HL-60/S4 treated with retinoic acid at 250 ng/mL for 4 days and 3 days (cell line): ENCODE results near the gene PLCXD3.

ENCODE experiments used
- in situ Hi-C: fragments of 300-500 bp; cut with MboI; formaldehyde crosslinking; loops from 2 replicates; pipeline ENCODE4 v1.7.0; 2022; ENCODE audit warnings: low sequenced_read_pairs

Gene PLCXD3

DNA sequence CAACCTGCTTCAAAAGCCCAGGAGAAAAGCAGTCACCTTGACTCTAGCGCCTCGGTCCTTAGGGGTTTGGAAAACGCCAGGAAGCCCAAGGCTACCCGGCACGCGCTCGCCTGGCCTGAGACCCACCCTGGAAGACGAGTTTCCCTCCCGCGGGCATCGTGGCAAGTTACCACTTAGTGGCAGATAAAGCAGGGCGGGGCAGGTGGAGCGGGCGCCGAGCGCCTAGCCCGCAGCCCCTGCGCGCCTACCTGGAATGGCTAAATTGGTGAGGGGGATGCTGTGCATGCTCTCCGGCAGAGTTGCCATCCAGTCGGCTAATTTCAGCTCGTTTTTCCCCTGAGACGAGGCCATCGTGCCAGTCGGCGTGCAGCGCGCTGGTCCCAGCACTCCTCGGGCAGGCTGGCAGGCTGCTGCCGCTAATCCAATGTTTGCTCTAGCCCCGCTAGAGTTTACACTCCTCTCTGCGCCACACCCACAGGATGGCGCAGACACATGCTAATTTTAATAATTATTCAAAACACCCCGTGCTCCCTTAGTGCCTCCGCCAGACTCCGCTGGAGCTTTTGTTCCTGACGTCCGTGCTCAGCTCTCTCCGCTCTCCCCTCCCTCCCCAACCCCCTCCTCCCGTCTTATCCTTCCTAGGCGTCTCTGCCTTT, at the start of gene PLCXD3:
PLCXD3 (minus strand) TSS at position 426 of the 656 bp plus-strand sequence; CDS start at position 351, 75 bp downstream.
- in situ Hi-C loops, result no loop called here

DNA sequence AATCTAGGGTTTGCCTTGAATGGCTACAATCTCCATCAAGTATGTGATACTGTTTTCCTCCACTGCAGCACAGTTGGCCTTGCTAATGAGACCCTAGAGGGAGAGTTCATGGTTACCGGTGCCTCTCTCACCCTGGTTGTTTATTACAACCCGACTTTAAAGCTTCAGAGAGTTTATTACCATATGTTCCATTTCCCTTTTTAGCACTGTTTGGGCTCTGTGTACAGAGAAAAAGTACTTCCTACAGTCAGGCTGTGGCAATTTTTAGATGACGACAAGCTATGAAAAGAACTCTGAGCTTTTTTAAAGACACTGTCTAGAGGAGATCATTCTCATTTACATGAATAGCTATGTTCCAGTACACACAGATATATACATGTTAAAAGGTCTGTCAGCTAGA, 48.8 kb upstream of the PLCXD3 start:
- in situ Hi-C loops, result no loop called here

DNA sequence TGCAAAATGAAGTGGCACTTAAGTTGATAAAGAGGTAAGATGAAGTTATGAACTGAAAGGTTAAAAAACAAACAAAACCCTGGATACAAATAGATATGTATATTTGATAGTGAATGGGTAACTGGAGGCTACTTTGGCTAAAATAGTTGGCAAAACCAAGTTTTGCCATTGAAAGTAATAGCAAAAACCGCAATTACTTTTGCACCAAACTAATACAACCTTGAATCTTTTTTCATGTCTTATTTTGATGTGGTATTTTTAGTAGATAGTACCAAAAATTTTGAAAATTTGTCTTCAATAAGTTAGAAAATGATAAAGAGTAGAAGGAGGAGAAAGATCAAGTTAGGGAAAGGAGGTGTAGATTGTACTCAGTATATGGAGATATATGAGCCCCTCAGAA, 47.9 kb upstream of the PLCXD3 start:
- in situ Hi-C loops, result no loop called here

GRCh38 chr5:41547991-41548390, 37.6 kb upstream of the PLCXD3 start:
- in situ Hi-C loops, result no loop called here

GRCh38 chr5:41542183-41542582, 31.8 kb upstream of the PLCXD3 start:
- in situ Hi-C loops, result no loop called here

GRCh38 chr5:41539454-41539853, 29.1 kb upstream of the PLCXD3 start:
- in situ Hi-C loops, result no loop called here

DNA sequence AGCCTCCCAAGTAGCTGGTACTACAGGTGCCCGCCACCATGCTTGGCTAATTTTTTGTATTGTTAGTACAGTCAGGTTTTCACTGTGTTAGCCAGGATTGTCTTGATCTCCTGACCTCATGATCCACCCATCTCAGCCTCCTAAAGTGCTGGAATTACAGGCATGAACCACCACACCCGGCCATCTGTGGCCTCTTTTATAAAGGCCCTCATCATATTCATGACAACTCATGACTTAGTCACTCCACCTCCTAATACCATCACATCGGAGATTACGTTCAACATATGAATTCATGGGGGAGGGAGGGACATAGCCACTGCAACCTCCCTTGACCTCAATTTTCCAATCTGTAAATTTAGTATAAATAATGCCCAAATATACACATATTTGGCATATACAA, 27.2 kb upstream of the PLCXD3 start:
- in situ Hi-C loops, result no loop called here

DNA sequence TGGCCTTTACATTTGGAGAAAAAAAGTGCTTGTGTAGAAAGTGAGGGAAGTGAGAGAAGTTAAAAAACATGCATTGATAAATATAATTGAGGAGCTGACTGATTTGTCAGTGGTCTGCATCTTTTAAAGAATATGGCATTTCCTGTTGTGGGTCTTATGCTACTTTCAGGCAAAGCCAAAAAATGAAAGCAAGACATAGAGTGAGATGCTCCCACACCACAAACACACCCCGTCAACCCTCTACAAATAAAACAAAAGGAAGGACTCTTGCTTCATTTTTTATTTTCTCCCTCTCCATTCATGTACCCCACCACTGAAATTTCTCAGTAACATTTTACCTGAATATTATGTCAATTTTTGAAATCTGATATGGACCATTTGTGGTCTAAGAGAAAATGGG, 22.1 kb upstream of the PLCXD3 start:
- in situ Hi-C loops, result no loop called here

DNA sequence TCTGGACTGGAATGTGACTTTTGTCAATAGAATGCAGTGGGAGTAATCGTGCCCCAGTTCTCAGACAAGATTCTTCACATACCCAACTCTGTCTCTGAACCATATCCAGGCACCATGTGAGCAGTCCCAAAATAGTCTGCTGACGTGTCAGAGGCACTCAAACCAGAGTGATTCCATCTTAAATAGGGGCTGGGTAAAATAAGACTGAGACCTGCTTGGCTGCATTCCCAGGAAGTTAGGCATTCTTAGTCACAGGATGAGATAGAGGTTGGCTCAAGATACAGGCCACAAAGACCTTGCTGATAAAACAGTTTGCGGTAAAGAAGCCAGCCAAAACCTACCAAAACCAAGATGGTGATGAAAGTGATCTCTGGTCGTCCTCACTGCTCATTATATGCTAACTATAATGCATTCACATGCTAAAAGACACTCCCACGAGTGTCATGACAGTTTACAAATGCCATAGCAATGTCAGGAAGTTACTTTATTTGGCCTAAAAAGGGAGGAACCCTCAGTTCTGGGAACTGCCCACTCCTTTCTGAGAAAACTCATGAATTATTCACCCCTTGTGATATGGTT, 16.9 kb upstream of the PLCXD3 start:
- in situ Hi-C loops, result no loop called here

GRCh38 chr5:41526699-41527098, 16.3 kb upstream of the PLCXD3 start:
- in situ Hi-C loops, result no loop called here

DNA sequence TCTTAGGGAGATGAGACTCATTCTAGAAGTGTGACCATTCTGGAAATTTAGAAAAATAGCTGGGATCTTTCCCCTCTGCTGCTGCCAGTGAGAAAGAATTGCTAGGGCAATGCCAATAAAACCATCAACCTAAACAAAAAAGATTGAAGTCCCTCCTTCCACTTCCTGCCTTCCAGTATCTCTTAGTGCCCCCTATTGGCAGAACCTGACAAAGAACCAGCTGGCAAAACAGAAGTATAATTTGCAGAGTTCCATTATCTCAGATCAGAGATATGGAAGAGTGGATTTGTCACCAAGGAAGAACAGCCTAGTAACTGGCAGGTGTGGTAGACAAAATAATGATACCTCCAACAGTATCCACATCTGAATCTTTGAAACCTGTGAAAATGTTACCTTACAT, 13.8 kb upstream of the PLCXD3 start:
- in situ Hi-C loops, result no loop called here

GRCh38 chr5:41522193-41522786, 11.9 kb upstream of the PLCXD3 start:
- in situ Hi-C loops, result no loop called here

DNA sequence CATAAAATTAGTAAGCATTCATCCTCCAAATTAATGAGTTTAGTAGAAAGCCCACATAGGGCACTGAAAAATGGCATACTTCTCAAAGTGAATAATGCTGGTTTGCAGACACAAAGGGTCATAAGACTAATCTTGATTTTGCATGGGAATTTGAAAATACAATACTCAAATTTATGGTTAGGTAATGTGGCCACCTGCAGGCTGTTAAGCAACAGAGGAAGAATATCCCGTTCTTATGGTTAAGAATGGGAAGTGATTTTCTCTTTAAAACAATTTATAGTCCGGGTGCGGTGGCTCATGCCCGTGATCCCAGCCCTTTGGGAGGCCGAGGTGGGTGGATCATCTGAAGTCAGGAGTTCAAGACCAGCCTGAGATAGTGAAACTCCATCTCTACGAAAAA, 9.4 kb upstream of the PLCXD3 start:
- in situ Hi-C loops, result no loop called here

DNA sequence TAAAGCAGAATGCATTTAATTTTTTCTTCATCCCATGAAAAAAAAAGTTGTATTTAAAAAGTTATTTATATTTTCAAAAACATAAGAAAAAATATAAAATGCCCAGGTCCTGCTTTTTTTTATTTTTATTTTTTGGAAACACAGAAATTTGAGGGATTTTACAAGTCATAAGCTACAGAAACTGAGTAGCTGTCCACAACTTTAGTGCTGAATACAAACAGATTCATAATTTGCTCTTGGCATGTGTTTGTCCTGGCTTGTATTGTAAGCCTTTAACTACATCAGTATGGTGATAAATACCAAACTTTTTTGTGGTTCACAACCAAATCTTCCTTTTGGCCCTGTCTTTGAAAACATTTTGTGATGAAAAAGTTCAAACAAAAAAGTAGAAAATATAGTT, 7.5 kb upstream of the PLCXD3 start:
- in situ Hi-C loops, result no loop called here

- in situ Hi-C loops, result no loop called here
These were observed 840 bp upstream of the PLCXD3 start for GRCh38 chr5:41511241-41511640.

DNA sequence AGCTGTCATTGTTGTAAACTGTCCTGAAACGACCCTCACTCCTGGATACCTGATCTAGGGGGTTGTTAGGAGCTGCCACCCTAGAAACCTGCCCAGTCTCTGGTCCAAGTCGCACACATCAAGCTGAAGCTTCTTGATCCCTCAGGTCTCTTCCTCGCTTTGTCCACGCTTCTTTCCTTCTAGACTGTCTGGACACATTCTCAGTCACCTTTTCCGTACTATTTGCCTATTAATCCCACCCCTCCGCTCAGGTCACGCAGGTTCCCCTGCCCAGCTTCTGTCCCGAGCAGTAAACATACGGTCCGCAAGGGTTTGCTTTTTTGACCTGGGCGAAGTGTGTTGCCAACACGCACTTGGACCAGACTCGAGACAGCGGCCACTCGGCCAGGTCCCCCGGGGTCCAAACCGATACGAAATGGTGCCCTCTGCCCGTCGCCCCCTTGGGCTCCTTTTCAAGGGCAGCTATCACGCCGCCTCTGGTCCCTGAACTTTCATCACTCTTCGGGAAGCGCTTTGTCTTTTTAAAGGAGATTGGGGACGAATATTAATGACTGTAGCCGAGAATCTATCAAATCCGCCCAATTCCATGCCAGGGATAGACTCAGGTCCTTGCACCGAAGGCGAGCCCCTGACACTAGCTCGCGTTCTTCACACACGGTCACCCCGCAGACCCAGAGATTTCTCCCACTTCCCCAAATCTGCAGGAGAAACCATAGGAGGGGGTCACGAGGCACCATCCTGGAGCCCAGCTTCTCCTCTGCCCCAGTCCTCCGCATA, 814 bp downstream of the PLCXD3 start:
- in situ Hi-C loops, result no loop called here

DNA sequence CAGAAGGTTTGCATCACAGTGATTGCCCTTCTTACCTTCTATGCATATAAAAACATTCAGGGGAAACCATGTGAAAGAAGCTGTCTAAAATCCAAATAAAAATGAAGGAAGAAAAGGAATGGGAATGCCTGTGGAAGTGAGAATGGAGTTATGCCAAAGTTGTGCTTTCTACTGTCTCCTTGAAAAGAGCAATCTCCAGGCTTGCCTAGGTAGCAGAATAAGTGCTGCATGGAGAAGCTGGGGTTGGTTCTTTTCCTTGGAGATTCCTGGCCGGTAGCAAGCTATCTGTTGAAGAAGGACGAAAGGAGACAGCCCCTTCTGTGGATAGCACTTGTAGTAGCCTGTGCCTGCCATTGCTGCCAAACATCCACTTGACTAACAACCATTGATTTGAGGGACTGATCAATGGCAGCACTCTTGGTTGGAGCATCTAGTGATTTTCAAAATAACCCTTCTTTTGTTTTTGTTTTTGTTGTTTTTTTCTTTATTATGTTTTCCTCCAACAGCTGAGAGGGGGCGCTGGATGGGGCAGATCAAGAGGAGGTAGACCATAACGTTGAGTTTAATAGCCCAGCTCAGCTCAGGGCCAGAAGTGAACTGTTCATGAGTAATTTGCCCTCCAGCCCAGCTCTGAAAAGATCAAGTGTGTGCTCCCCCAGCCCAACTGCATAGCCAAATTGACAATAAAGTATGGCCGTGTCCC, 1.6 kb downstream of the PLCXD3 start:
- in situ Hi-C loops, result no loop called here

DNA sequence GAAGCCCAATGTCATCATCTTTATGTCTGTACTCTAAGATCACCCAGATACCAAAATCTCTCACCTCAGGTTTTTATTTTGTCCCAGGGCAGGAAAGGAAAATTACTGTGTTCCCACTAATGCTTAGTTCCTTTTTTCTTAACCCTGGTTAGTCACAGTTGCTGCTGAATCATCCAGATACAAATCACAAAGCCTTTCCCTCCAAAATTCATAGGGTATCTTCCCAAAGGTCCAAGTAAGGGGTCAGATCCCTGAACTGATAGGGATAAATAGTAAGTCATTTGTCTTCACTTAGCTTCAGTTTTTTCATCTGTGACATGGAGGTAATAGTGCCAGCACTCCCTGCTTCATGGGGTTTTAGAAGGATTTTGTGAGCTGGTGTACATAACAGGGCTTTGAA, 2.2 kb downstream of the PLCXD3 start:
- in situ Hi-C loops, result no loop called here

GRCh38 chr5:41507501-41507900, 2.9 kb downstream of the PLCXD3 start:
- in situ Hi-C loops, result no loop called here

GRCh38 chr5:41503860-41504259, 6.5 kb downstream of the PLCXD3 start:
- in situ Hi-C loops, result no loop called here

DNA sequence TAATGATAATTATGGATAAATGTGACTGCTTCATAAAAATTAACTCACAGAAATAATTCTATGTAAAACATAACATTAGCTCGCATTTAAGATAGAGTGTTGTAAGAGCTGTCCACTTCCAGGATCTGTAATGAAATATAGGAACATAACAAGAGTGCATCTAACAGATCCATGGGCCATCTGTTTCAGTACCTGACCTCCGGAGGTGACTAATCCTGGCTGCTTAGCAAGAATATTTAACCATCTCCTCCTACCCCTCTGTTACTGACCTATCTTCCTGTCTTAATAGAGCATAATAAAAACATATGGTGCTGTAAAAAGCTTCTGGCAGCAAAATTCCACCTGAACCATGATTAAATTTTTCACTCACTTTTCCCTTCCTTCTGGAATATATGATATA, 7.1 kb downstream of the PLCXD3 start:
- in situ Hi-C loops, result no loop called here
